Myocyte (in vitro differentiated cells): ENCODE data around the gene ST8SIA3. TPM values are rescaled to one million over a fixed set of nuclear protein-coding genes. Genes with fewer than 3 reads are reported as not detected.

Source experiments
- DNase-seq: peaks from one replicate; pipeline ENCODE4 v3.0.0-alpha.2; 2012; ENCODE audit warnings: low read depth
- polyA plus RNA-seq: library from polyadenylated mRNA; unstranded; fragments of >200 nt; gene quantifications from one replicate; pipeline ENCODE4 v1.2.1, GENCODE V29; 2012; ENCODE audit warnings: missing spikeins
- total RNA-seq: library from RNA; depleted of rRNA; stranded (reverse); fragments of >200 nt; gene quantifications from 2 replicates; pipeline ENCODE4 v1.2.3, GENCODE V29; 2014

Gene ST8SIA3, protein sequence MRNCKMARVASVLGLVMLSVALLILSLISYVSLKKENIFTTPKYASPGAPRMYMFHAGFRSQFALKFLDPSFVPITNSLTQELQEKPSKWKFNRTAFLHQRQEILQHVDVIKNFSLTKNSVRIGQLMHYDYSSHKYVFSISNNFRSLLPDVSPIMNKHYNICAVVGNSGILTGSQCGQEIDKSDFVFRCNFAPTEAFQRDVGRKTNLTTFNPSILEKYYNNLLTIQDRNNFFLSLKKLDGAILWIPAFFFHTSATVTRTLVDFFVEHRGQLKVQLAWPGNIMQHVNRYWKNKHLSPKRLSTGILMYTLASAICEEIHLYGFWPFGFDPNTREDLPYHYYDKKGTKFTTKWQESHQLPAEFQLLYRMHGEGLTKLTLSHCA
- total RNA-seq = not detected in 2 replicates
- not detected for polyA plus RNA-seq

DNA sequence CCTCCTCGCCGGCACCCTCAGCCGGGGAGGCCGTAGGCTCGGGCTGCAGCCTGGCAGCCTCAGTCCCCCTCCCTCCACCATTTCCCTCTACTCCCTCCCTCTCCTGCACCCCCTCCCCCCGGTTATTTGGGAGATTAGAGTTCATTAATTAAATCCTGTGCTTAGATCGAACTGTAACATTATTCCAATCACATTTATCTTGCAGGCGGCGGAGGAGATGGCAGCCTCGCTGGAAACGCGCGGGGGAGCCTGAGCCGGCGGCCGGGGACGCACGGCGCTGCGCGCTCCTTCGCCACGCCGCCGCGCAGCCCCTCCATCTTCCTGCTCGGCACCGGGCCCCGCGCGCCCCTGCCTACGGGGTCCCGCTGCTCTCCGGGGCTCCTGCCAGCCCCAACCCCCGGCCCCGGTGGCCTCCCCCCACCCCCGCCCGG, at the start of gene ST8SIA3:
Gene ST8SIA3, plus strand, starts transcription at position 287 of the 431 bp plus-strand sequence. CDS start 290 bp downstream, outside the sequence.
- no peak for DNase-seq

DNA sequence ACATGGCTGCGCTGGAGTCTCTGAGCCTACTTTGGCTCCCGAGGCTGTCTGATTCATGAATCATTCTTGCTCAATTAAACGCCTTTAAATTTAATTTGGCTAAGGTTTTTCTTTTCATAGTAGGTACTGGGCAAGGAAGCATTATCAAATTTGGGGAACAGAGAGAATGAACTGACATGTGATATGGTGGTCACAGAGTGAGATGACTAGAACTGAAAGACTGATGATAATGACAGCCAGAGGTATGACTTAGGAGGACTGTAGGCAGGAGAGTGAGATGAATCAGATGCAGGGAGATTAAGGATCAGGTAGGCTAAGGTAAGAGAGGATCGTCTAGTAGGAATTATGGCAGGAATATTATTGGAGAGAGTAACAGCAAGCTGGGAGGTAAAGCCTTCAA, 40.9 kb upstream of the ST8SIA3 start:
- DNase-seq = no peak

DNA sequence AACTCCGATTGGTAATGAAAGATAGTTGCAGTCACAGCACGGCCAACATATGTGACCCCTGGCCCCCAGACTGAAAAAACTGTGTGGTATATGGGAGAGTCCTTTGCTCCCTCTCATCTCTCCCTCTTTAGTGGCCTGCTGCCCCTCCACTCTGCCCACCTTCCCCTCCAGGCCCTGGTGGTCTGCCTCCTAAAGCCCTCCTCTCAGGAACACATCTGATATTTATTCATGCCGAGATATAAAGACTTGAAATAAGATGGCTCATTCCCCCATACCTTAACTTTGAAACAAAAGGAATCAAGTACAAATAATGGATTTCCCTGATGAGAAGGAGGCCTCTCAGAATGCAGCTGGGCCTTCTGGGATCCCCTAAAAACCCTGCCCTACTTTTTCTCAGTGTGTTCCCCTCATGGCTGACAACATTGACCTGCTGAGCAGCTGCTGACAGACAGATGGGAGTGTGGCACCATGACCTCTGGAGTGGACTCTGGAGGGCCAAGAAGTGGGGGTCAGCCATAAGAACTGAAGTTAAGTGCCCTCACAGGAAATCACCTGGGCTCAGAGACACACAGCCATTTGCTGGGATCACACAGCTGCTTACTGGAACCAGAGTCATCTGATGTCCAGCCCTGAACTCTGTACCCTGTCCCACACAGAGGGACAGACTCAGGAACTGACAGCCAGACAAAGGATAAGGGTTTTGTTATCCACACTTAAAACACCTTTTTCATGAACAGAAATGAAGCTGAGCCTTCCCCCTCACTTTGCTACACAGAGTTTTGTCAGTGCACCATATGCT, 39.8 kb upstream of the ST8SIA3 start:
- no peak for DNase-seq

DNA sequence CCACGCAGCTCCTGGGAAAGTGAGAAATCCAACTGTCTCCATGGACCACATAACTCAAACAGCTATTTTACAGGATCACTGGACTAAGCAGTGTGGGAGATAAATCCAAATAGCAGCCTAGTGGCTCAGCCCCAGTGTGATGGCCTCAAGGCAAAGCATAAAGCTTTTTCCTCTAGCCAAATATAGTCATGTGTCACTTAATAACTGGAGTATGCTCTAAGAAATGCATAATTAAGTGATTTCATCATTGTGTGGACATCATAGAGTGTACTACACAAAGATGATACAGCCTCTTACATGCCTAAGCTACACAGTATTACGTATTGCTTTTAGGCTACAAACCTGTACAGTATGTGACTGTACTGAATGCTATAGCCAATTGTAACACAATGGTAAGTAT, 31.8 kb upstream of the ST8SIA3 start:
- no peak for DNase-seq

DNA sequence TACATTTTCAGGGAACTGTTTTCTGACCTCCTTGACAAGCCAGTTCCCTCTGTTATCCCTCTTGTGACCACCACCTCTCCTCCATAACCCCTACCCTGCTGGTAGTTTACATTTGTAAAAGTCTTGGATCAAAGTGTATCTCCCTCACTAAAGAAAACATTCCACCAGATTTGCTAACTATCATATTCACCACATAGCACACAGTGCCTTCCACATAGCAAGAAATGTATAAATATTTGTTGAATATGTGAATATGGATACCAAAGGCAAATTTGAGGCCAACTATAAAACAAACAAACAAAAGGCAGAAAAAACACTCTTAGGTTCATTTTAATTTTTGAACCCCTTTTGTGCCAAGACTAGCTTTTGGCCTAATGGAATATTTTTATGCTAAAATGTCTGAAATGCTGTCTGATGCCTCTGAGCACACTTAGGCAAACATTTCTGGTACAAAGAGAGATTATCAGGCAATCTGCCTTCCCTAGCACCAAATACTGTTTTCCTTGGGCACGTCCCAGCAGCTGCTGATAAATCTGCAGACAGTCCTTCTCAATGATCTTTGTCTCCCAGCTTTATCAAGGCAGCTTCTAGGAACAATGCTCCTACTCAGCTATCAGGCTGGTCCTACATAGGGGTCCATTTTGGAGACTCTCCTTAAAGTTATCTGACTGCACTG, 26.7 kb upstream of the ST8SIA3 start:
- DNase-seq = no peak

DNA sequence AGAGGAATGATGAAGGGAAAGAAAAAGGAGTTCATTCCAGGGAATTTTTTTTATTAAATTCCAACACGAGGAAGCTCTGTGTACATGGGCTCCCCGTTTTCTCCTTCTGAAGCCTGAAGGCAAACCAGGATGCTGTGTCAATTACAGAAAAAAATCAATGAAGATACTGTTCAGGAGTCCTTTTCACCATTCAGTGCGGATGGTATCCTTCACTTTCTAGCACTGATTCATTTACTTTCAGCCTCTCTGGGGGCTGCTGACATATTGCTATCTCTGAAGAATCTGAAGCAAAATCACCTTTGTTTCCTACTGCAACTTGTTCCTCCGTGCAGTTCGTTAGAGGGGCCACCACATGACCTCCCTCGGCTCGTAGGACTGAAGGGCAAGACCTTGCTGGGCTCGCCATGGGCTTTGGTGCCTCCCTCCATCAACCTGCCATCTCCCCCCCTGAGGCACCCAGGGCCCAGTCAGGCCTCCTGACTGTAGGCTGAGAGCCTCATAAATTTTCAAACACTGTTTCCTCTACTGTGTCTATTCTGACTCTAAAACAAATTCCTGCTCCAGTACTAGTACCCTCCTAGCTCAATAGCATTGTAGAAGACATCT, 25.5 kb upstream of the ST8SIA3 start:
- DNase-seq = no peak

DNA sequence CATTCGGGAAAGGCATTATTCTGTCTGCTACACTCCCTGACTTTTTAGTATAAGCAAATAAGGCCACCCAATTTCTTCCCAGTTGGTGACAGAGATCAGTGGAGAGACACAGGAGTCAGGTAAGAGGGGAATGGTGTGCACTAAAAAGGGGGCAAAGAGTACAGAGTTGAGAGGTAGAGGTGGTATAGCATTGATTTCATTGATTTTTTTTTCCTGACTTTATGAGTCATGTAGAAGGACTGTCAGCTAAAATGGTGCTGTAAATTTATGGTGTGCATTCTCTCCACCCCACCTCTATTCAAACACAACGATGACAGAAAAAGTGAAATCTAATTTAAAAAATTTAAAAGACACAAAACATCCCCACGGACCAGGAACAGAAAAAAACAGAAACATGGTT, 23.7 kb upstream of the ST8SIA3 start:
- no peak for DNase-seq

DNA sequence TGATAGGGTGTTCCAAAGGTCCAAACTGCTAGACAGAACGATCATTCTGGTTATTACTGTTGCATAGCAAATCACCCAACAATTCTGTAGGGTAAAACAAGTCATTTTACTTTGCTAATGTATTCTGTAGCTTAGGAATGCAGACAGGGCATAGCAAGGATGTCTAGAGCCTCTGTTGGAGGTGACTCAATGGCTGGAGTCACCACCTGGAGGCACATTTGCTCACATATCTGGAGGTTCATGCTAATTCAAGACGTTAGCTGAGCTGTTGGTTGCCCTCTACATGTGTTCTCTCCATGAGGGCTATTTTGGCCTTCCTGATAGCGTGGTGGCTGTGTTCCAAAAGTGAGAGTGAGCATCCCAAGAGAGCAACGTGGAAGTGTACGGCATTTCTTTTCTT, 22.5 kb upstream of the ST8SIA3 start:
- DNase-seq = no peak

DNA sequence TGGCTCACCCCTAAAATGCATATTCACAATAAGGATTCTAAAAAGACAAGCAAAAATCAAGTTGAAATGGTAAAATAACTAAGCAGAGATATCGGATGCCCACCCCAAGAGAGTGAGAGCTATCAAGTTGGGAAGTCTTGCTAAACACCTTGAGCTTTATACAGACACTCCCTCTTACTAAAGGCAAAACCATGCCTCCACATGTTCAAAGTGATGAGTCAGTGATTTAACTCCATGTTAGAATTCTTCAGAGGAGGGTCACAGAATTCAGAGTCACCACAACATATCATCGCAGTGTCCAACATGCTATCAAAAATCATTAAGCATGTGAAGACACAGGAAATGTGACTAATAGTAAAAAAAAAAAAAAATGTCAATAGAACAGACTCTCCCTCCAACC, 20.6 kb upstream of the ST8SIA3 start:
- no peak for DNase-seq

DNA sequence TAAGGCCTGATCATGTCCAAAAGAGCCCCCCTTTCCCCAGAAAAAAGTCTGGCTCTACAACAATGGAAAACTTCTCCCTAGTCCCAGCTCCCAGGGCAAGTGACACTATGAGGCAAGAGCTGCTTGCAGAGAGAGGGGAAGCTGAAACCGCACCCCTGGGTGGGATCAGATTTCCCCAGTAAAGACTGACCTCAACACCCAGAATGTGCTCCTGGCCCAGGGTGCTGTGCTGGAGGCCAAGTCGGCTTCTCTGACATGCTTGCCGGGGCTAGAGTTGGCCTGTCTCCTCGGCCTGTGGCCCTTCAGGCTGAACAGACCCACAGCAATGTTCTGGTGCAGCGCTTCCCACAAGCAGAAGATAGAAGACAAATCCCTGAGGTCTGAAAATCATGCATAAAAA, 18.4 kb upstream of the ST8SIA3 start:
- peak; percentile 6 for DNase-seq

DNA sequence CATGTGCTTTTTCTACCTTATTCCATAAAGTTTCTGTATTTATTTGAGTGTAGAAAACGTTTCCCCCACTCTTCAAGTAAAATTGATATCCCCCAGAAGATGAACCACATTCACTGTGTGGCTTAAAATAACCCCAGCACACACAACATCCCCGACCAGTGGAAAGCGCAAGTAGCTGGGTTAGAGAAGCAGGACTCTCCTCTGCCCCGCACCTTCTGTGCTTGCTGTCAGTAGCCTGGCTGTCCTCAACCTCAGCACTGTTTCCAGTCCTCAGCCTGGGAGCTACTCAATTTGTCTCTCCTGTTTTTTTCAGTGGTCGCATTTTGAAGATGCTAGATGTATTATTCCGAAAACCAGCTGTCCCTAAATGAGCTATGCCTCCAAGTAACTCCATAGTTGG, 18.0 kb upstream of the ST8SIA3 start:
- no peak for DNase-seq

DNA sequence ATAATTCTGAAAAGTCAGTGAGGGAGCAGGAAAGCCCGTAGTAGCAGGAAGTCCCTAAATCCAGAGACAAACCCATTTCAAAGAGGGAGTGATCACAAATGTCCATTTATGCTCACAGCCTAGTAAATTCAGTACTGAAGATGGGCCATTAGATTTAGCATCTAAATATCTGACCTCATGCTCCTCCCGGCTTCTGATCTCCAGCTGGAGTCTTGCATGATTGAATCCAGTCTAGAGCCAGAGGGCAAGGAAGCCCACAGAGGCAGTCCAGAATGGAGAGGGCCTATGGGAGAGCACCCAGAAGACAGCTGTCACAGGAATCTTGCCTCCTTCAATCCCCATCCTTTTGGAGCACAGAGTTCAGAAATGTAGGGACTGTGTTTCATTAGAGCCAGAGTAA, 16.0 kb upstream of the ST8SIA3 start:
- DNase-seq = no peak

DNA sequence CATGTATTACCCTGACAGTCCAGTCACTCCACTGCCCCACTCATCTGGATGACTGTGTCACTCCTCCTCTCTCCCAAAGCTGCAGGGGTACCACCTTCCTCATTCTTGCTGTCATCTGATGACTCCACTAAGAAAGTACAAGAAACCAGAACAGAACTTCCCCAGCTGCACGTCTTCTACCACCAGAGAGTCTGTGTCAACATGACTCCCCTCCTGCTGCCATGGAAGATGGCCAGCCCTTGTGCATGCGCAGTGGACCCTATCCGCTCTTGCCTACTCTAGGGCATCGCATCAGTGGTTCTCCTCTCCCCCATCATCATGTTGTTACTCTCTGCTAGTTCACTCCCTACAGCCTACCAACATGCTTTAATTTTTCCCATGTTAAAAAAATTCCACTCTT, 14.5 kb upstream of the ST8SIA3 start:
- DNase-seq = no peak

DNA sequence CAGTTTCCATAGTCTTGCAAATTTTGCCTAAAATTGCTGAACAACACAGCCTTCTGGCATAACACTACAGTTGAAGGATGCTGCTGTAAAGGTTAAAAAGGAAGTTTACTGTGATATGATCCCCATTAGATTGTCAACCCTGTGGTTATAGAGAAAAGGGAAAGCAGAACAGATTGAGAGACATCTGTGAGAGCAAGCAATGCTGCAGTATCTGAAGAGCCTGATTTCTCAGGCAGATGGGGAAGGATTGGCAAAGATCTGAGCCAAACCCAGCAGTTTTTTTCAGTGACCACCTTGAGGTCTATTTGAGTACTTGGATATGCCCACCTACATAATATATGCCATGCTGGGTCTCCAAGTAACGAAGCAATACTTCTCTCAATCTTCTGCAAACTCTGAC, 8.5 kb upstream of the ST8SIA3 start:
- DNase-seq = no peak

DNA sequence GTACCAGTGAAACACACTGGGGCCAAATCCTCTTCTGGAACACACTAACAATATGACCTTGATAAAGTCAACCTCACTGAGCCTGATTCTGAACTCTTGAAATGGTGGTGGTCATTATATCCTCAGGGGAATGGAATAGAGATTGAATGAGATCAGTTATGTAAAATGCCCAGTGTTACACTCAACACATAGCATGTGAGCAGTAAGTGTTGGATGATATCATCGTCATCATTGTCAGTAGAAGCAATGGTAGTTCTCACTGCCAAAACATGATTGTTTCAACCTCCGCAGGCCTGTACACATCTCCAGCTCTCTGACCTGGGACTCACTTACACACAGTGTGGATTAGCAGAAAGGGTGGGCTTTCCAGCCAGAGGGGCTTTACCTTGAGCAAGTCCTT, 5.5 kb upstream of the ST8SIA3 start:
- no peak for DNase-seq

DNA sequence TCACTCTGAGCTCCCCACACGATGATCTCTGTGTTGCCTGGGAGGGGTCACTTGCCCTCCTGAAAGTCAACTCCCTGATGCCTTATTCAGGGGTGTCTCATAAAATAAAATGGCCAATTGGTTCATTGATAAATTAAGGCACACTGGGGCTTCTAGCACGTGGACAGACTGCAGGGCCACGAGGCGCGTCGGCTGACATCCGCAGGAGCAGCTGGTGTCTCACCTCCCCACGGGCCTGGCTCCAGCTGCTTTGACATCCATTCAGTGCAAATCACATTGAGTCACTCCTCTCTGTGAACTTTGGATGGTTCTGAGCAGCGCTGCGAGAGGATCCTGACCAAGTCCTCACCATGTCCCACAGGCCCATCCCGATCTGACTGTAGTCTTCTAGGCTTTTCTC, 4.6 kb upstream of the ST8SIA3 start:
- no peak for DNase-seq

DNA sequence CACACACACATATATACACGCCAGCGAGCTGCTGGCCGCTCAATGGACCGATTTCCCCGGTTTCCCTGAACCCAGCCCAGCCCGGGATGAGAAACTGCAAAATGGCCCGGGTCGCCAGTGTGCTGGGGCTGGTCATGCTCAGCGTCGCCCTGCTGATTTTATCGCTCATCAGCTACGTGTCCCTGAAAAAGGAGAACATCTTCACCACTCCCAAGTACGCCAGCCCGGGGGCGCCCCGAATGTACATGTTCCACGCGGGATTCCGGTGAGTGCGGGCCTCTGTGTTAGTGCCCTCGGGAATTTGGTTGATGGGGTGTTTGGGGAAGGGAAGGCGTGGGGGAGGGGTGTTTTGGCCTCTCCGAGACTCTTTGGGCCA, 392 bp downstream of the ST8SIA3 start:
- DNase-seq = no peak

DNA sequence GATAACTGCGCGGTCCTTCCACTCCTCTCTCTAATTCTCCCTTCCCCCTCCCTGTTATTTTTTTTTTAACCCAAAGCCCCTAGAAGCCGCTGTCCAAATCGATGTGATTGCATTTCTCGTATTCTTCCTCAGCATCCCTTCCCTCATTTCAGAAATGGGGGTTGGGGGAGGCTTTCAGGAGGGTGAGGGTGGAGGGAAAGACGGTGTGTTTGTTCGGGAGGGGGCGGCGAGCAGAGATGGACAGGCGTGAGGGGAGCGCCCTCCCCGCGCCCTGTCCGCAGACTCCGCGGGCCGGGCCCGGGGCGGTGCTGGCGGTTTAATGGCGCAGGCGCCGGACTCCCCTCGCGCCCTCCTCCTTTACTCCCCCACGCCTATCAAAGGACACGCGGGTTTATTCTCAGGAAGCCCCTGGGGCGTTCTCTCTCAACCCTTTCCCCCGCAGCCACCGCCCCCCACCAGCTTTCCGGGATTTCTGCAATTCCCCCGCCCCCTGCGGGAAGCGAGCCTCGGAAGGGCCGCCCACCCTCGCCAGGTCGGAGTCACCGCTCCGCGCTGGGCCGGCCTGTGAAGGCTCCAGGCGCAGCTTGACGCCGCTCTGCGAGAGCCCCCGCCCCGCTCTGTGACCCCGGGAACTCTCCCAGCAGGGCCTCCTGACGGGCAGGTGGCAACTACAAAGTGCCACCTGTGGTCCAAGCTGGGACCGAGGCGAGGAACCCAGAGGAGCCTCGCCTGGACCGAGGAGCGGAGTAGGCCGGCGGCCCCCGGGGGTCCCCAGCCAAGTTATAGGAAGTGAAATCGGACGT, 981 bp downstream of the ST8SIA3 start:
- DNase-seq = no peak

DNA sequence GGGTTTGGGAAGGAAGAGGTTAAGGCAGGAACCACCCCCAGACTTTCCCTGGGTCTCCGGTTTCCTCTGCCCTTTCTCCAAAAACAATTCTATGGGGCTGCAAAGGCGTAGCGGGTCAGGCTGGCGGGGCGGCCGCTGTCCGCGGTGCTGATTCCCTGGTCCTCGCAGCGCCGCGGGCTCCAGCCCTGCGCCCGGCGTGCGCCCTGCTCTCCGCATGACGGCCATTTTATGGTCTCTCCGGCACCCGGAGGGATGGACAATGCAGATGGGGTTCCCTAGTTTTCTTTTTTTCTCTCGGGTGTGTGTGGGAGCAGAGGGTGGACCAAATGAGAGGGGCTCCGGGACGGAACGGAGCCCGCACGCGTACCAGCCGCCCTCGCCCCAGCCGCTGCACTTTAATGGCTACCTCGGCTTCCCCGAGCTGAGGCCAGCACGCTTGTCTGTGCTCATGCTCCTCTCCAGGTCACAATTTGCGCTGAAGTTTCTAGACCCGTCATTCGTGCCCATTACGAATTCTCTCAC, 1.6 kb downstream of the ST8SIA3 start:
- DNase-seq = peak; percentile 21

DNA sequence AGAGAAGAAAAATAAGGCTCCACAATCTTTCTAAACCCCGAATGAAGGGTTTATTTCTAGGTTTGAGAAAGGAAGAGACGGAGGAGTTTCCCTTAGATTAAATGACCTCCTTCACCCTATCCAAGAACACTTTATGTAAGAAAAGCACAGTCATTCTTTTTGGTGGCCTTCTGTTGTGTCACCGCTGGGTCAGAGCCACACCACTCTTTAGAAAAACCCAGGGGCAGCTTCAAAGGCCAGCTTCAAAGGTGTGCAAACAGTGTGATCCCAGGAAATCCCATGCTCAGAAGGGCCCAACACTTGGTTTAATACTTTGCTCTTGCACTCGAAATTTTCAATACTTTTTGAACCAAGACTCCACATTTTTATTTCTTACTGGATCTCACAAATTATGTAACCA, 7.1 kb downstream of the ST8SIA3 start:
- no peak for DNase-seq

DNA sequence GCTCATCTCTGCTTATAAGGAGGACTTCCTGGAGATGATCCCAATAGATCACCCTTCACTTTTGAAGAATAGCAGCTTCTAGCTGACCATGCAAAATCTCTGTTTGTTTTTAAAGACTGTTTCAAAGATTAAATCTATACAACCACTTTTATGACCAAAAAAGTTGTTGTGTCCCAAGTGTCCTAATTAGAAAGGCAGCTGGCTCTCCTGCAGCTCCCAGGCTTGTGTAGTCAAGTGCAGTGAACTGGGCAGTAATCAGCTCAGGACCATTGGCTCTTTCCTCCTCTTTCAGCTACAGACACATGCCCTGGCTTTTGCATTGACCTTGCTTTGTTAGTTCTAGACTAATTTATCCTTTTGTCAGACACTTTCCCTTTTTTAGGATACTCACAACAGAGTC, 10.4 kb downstream of the ST8SIA3 start:
- no peak for DNase-seq
